Amniotic epithelial cell (primary cell): ENCODE results near the gene GLO1.
A peak's percentile ranks its signal among the peaks of the same experiment; 100 is the strongest.

ENCODE experiments used
- DNase-seq: peaks from one replicate; pipeline ENCODE4 v3.0.0-alpha.2; 2010; ENCODE audit warnings: low read depth

GLO1 gene

GRCh38 chr6:38658418-38659167 is 44.4 kb downstream of the GLO1 start:
- DNase-seq, result peak; percentile 61

GRCh38 chr6:38656896-38657295 is 46.0 kb downstream of the GLO1 start:
- no peak for DNase-seq

DNA sequence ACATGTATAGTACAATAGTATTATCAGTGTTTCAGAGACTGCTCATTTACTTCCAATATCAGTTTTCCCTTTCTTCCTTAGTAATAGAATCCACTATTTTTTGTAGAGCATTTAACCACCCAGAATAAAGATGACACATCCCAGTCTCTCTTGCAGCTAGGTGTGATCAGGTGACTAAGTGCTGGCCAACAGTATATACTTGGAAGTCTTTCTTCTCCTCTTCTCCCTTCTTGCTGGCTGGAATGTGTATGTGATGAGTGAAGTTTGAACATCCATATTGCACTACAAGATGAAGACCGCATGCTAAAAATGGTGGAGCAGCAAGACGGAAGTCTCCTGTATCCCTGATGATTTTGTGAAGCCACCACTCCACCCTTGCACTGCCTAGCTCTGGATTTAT is 48.7 kb downstream of the GLO1 start:
- DNase-seq, result no peak

DNA sequence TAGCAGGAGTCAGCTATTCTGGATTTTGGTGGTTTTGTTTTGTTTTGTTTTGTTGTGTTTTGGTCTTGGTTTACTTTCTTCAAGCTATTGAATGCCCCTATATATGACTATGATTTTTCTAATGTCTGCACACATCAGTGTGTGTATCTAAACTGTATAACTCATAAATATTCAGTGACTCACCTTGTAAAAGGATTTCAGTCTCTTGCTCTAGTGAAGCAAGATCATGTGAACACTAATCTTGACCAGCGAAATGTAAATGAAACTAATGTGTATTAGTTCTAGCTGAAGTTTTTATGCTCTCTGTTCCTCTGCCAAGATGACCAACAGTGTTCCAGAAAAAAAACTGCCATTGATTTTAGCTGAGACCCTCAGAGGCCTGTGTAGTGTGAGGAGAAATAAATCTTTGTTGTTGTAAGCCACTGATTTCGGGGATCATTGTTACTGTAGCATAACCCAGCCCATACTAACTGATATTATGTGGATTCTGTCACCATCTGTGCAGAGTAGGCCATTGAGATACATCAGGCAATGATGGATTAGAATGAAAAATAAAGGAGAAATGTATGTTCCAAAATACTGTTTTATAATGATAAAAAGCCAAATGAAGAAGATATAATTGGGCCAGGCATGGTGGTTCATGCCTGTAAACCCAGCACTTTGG is 51.7 kb downstream of the GLO1 start:
- peak; percentile 20 for DNase-seq

- DNase-seq, result no peak
These were observed 52.7 kb downstream of the GLO1 start for GRCh38 chr6:38650207-38650752.

DNA sequence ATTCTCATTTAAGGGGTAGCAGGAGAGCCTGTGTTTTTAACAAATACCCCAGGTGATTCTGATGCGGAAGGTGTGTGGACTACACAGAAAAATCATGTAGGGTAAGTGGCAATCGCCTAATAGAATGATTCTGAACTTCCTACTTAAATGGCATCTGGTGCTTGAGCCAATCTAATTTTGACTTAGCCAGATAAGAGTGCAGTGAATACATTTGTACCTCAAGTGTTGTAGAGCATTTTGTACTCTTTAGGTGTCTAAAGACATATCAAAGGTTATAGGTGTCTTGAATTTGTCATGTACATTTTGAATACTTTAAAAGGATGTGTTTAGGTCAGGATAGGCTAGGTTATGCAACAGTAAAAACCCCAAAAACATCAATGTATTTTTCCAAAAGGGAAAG is 53.2 kb downstream of the GLO1 start:
- no peak for DNase-seq

DNA sequence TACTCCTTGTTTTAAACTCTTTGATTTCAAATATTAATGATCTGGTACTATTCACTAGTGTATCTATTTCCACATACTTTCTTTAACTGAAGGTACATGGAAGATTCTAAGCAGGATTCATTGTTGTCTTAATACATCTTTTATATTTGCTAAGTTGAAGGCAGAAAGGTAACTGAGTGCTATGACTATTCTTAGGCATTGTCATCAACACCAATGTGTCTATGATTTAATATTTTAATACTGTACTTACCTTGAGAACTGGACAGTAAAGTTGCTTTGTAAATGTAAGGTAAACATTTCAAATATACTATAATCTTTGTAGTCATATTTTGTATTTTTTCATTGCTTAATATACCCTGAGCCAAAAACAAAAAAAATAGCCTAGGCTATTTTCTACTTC is 54.3 kb downstream of the GLO1 start:
- no peak for DNase-seq

DNA sequence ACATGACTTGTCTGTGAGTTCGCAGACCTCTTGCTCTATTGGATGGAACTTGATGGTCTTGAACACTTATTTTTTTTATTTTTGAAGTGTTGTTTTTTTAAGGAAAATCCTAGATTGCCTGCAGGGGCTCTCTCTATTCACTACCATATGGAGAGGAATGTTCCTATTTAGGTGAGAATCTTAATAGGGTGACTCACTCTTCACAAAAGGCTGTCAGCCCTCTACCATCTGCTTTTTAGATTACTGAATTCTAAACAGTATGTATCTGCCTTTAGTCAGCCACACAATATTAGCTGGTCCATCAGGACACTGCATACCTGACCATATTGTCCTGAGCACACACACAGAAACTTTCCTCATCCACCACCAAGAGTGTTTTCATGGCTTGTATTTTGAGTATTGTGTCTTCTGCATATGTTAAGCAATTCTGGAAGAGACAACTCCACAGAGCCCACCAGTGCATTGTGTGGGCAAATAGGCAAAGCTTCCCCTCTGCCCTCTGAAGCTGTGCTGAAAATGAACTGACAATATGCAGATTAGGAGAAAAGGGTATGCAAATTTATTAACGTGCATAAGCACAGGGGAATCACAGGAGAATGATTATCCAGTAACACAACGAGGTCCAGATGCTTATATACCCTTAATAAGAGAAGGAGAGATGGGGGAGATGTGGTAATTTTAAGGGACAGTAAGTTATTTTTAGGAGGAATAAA is 56.6 kb downstream of the GLO1 start:
- no peak for DNase-seq

DNA sequence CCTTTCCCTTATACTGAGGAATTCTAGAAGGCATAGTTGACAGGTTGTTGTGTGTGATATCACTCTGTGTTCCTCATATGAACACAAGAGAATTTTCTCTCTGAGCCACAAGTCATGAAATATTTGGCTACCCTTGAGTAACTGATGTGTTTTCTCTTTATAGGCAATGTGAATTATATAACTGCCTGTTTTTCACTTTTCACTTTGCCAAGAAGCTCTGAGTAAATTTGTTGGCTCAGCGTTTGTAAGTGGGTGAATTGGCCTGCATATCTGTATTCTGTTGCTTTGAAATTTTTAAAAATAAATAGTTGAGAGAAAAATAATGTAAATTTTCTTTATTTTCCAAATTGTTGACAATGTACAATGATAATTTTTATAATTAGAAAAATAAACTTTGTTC is 58.0 kb downstream of the GLO1 start:
- no peak for DNase-seq

DNA sequence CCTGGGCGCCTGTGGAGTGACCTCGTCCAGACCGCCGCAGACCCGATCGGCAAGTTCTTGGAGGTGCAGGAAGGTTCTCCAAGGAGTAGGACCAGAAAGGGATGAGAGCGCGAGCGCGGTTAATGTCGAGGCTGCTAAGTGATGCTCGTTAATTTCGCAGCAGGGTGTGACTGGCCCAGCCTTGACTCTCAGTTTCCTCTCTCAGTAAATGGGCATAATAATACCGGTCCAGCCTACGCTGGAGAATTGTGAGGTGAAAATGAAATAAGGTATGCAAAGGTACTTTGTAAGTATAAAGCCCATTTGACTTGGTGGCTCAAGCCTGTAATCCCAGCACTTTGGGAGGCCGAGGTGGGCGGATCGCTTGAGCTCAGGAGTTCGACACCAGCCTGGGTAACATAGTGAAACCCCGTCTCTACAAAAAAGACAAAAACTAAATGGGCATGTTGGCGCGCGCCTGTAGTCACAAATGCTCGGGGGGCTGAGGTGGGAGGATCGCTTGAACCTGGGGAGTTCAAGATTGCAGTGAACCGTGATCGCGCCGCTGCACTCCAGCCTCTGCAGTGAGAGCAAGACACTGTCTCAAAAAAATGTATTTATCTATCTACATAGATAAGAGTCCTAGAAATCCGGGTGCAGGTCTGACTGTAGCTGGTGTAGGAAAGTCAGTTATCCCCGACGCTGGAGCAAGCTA is 62.6 kb downstream of the GLO1 start:
- DNase-seq, result no peak

DNA sequence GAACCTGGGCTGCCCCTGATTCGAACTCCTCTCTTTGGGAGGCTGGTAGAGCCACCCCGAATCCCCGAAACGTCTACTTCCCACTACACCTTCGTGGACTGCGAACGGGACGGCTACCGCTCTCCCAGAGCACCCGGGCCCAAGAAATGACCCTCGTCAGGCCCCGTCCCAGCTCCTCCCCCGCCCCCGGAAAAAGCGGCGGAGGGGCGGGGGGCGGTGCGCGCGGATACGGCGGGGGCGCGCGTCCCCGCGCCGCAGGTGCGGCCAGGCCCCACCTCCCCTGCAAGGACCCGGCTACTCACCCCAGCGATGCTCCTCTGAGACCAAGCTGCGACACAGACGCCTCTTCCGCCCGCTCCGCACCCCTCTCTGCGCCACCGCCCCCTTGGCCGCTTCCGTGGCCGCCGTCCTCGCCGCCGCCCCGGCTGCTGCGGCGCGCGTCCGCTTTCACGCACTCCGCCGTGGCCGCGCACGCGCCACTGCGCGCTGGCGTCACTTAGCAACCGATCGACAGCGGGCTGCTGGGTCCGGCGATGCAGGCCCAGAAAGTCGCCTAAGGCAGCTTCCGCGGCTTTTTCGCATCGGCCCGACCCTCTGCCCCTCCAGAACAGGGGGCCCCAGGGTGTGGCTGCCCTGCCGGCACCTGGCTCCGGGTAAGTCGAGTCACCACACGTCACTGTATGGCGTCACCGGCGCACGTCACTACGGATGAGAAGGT is 63.3 kb downstream of the GLO1 start, which contains the start of gene BTBD9:
TSS of gene BTBD9 (minus strand) at position 432 of the 718 bp plus-strand sequence.
- DNase-seq, result peak; percentile 80

- peak; percentile 40 for DNase-seq
These were observed 63.9 kb downstream of the GLO1 start for GRCh38 chr6:38638941-38639497.

GRCh38 chr6:38637756-38638155 is 65.2 kb downstream of the GLO1 start:
- no peak for DNase-seq

- no peak for DNase-seq
These were observed 66.9 kb downstream of the GLO1 start for GRCh38 chr6:38636027-38636426.

- peak; percentile 44 for DNase-seq
These were observed 68.4 kb downstream of the GLO1 start for GRCh38 chr6:38634518-38634917.

GRCh38 chr6:38632490-38632889 is 70.5 kb downstream of the GLO1 start:
- DNase-seq, result no peak

DNA sequence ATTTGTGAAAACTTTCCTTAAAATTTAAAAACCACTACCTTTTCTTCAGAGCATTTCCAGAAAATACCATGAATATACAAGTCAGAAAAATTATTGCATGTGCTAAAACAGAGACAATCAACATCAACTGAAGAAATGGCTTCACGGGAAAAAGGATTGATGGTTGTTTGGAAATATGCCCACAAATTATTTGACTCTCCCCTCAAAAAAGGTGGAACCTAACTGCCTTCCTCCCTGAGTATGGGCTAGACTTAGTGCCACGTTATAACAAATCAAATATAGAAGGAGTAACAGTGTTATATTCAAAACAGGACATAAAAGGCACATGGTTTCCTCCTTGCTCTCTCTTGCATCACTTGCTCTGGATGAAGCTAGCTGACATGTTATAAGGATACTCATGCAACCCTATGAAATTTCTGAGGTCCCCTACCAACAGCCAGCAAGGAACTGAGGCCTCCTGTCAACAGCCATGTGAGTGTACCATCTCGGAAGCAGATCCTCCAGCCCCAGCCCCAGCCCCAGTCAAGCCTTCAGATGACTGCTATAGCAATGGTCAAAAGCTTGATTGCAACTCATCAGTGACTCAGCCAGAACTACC is 71.7 kb downstream of the GLO1 start:
- no peak for DNase-seq
